CD14-positive monocyte (primary cell): ENCODE results near the gene NAT10. TPM values are rescaled to one million over a fixed set of nuclear protein-coding genes. Genes with fewer than 3 reads are reported as not detected.
"Not testable (repeated sequence)": the region's sequence is repeated elsewhere in the genome, so short reads cannot be mapped to it uniquely, and the experiment has no call there.

Source experiments
- DNase-seq, 3 donors: peaks; one replicate each; pipeline ENCODE4 v3.0.0-alpha.2; 2011 to 2022
- H2AFZ ChIP-seq: 2 replicates; pipeline ENCODE4 v1.6.0; 2012; ENCODE audit warnings: mild to moderate bottlenecking, low read depth, low read length, inconsistent platforms; ENCODE audit not compliant: insufficient read depth, poor library complexity, severe bottlenecking
- H3K27ac ChIP-seq, 2 donors: 1 replicate in 1 of 2; 2 replicates in 1 of 2; pipeline ENCODE4 v1.5.1; 2012 to 2013; ENCODE audit warnings: low read length in 2 of 2, control low read depth in 1 of 2, inconsistent platforms in 1 of 2, low read depth in 1 of 2, mild to moderate bottlenecking in 1 of 2
- H3K27me3 ChIP-seq, 2 donors: one replicate each; pipeline versions ENCODE4 v1.6.0 to v1.6.1; 2011 to 2013; ENCODE audit warnings: low read length in 2 of 2; ENCODE audit not compliant: control insufficient read depth in 2 of 2, insufficient read depth in 2 of 2
- H3K36me3 ChIP-seq, 2 donors: replicated peaks in 1 of 2; 1 replicate in 1 of 2; 2 replicates in 1 of 2; pipeline versions ENCODE4 v1.5.1 to v1.6.1; 2012 to 2013; ENCODE audit warnings: low read length in 2 of 2, control low read depth in 1 of 2, inconsistent platforms in 1 of 2, mild to moderate bottlenecking in 1 of 2; ENCODE audit not compliant: insufficient read depth in 2 of 2, control insufficient read depth in 1 of 2
- H3K4me1 ChIP-seq, 2 donors: 1 replicate in 1 of 2; 2 replicates in 1 of 2; pipeline versions ENCODE4 v1.5.1 to v1.6.1; 2012 to 2013; ENCODE audit warnings: low read length in 2 of 2, control low read depth in 1 of 2, inconsistent platforms in 1 of 2, mild to moderate bottlenecking in 1 of 2, moderate library complexity in 1 of 2; ENCODE audit not compliant: insufficient read depth in 2 of 2, control insufficient read depth in 1 of 2
- H3K4me2 ChIP-seq: replicated peaks from 2 replicates; pipeline ENCODE3; 2012; ENCODE audit warnings: low read length, moderate library complexity, mild to moderate bottlenecking; ENCODE audit not compliant: poor library complexity, severe bottlenecking; ENCODE audit errors: extremely low read depth
- H3K4me3 ChIP-seq, 3 experiments: fragments of 200-600 bp in 1 of 3; sonication (generic) in 1 of 3; replicated peaks in 1 of 3; 1 replicate in 2 of 3; 2 replicates in 1 of 3; pipeline ENCODE4 v1.5.1; 2011 to 2013; ENCODE audit warnings: low read length in 3 of 3, mild to moderate bottlenecking in 3 of 3, control low read depth in 2 of 3, low read depth in 2 of 3, inconsistent platforms in 1 of 3, moderate library complexity in 1 of 3
- H3K79me2 ChIP-seq: 2 replicates; pipeline ENCODE4 v1.6.0; 2012; ENCODE audit warnings: mild to moderate bottlenecking, control low read depth, inconsistent platforms, low read length, moderate library complexity; ENCODE audit not compliant: insufficient read depth
- H3K9ac ChIP-seq: 2 replicates; pipeline ENCODE4 v1.6.0; 2017; ENCODE audit warnings: low read length, mild to moderate bottlenecking; ENCODE audit not compliant: insufficient read depth, poor library complexity, severe bottlenecking
- H3K9me3 ChIP-seq, 2 donors: replicated peaks in 1 of 2; 1 replicate in 1 of 2; 2 replicates in 1 of 2; pipeline versions ENCODE4 v1.5.1 to v1.6.1; 2012 to 2013; ENCODE audit warnings: low read length in 2 of 2, control low read depth in 1 of 2; ENCODE audit not compliant: control insufficient read depth in 1 of 2, insufficient read depth in 1 of 2
- H4K20me1 ChIP-seq: 2 replicates; pipeline ENCODE4 v1.6.0; 2012; ENCODE audit warnings: mild to moderate bottlenecking, low read length, control low read depth, moderate library complexity; ENCODE audit not compliant: insufficient read depth
- H3K27ac Mint-ChIP-seq, 7 donors: one replicate each; pipeline ENCODE4 v1.8.0; 2020; ENCODE audit warnings: mild to moderate bottlenecking in 7 of 7, mixed read lengths in 7 of 7, moderate library complexity in 6 of 7, inconsistent platforms in 2 of 7
- H3K27me3 Mint-ChIP-seq, 3 donors: one replicate each; pipeline ENCODE4 v1.8.0; 2021 to 2022; ENCODE audit warnings: low read depth in 3 of 3, mild to moderate bottlenecking in 3 of 3, mixed read lengths in 3 of 3, moderate library complexity in 3 of 3, inconsistent platforms in 1 of 3
- H3K36me3 Mint-ChIP-seq, 2 donors: one replicate each; pipeline ENCODE4 v1.8.0; 2020; ENCODE audit warnings: mixed read lengths in 2 of 2, inconsistent platforms in 1 of 2, mild to moderate bottlenecking in 1 of 2
- H3K4me1 Mint-ChIP-seq: one replicate; pipeline ENCODE4 v1.8.0; 2020; ENCODE audit warnings: mild to moderate bottlenecking, mixed read lengths
- H3K4me3 Mint-ChIP-seq, 2 donors: one replicate each; pipeline ENCODE4 v1.8.0; 2020; ENCODE audit warnings: mild to moderate bottlenecking in 2 of 2, mixed read lengths in 2 of 2, moderate library complexity in 1 of 2
- H3K9me3 Mint-ChIP-seq, 7 donors: one replicate each; pipeline ENCODE4 v1.8.0; 2020 to 2022; ENCODE audit warnings: mixed read lengths in 7 of 7, mild to moderate bottlenecking in 6 of 7, moderate library complexity in 6 of 7, inconsistent platforms in 2 of 7
- CTCF ChIP-seq: fragments of 200-600 bp; IDR thresholded peaks from one replicate; pipeline ENCODE4 v1.8.0; 2022; ENCODE audit warnings: antibody characterized with exemption, mild to moderate bottlenecking
- WGBS: methylation state at CpG from one replicate; pipeline ENCODE4 v1.1.5; 2013; ENCODE audit warnings: missing lambda C conversion rate; ENCODE audit not compliant: insufficient coverage; 5-methylcytosine and 5-hydroxymethylcytosine counted together
- intact Hi-C, 2 donors: fragments of 100-400 bp; cut with micrococcal nuclease; formaldehyde crosslinking; loops; one replicate each; pipeline versions ENCODE4 v1.15.0 to v1.15.1; 2023
- polyA plus RNA-seq, 3 donors: library from polyadenylated mRNA; depleted of rRNA in 1 of 3; unstranded in 2 of 3; stranded (reverse) in 1 of 3; fragments of 300-500 nt in 2 of 3; fragments of >200 nt in 1 of 3; fragmentation: Illumina TruSeq in 2 of 3; gene quantifications; 1 replicate in 2 of 3; 2 replicates in 1 of 3; pipeline ENCODE4 v1.2.3, GENCODE V29; 2012 to 2021

Gene NAT10
- polyA plus RNA-seq, 3 donors, result 10.1 to 13.3 (median 13.1) TPM

- Histone ChIP-seq H3K4me2 (no peak overlapping the region), H3K4me1 (peaks cover 0 to 4% of the 10 kb centered on the region in 2 donors), H3K27me3 (no peaks in the 10 kb centered on the region), H3K36me3 (peaks cover 20 to 70% of the 10 kb centered on the region in 2 donors), H3K9me3 (no peaks in the 10 kb centered on the region), H3K79me2 (peaks cover 100% of the 10 kb centered on the region), H3K27ac (peak overlapping the region in 1 of 2 donors; percentile 32), H4K20me1 (peaks cover 100% of the 10 kb centered on the region), H2AFZ (no peak overlapping the region), H3K4me3 (no peak overlapping the region), H3K9ac (no peak overlapping the region)
- intact Hi-C loops, result no loop called here
- peaks cover 0 to 3% (median 0%) of the 10 kb centered on the region in 7 donors for H3K9me3 Mint-ChIP-seq
- peaks cover 10% of the 10 kb centered on the region for H3K4me1 Mint-ChIP-seq
- DNase-seq, result no peak
- no peaks in the 10 kb centered on the region for H3K27me3 Mint-ChIP-seq
- peaks cover 22 to 60% of the 10 kb centered on the region in 2 donors for H3K36me3 Mint-ChIP-seq
- H3K4me3 Mint-ChIP-seq, result no peak overlapping the region
- no peak for TF ChIP-seq CTCF
- WGBS, result 100% methylated on average over 1 of the region's 6 CpGs
- H3K27ac Mint-ChIP-seq, result peak overlapping the region in 5 of 7 donors; percentile 15 to 50 (median 43)
These were observed 39.8 kb upstream of the NAT10 start for GRCh38 chr11:34065505-34066203.

- H3K9me3 Mint-ChIP-seq, H3K27me3 ChIP-seq, intact Hi-C loops, H3K4me3 Mint-ChIP-seq, H3K9me3 ChIP-seq, H3K4me3 ChIP-seq, DNase-seq, H3K4me2 ChIP-seq, H3K27me3 Mint-ChIP-seq, H3K9ac ChIP-seq, H2AFZ ChIP-seq, H3K4me1 ChIP-seq: not testable (repeated sequence)
- Mint-ChIP-seq H3K36me3 (peaks cover 27 to 60% of the 10 kb centered on the region in 2 donors), H3K4me1 (peaks cover 10% of the 10 kb centered on the region), H3K27ac (peak overlapping the region in 6 of 7 donors; percentile 25 to 80 (median 72))
- H4K20me1 ChIP-seq, result peaks cover 100% of the 10 kb centered on the region
- H3K79me2 ChIP-seq, result peaks cover 100% of the 10 kb centered on the region
- 91% methylated on average over 5 of the region's 8 CpGs for WGBS
- H3K27ac ChIP-seq, result peak overlapping the region in 1 of 2 donors; percentile 40
- H3K36me3 ChIP-seq, result peaks cover 25 to 70% of the 10 kb centered on the region in 2 donors
These were observed 38.7 kb upstream of the NAT10 start for GRCh38 chr11:34066766-34067165.
